Measurements from ENCODE around the gene CEACAM1.

- no peak for TF ChIP-seq CTCF (conservative IDR thresholded peaks at IDR 0.05; ENCODE audit: low read length)
- no peak for TF ChIP-seq EZH2phosphoT487 (IDR thresholded peaks at IDR 0.05; ENCODE audit: borderline replicate concordance)
Observed at GRCh38 chr19:42546831-42547500, 18.7 kb upstream of the CEACAM1 start.
